Stomach (tissue), 9 donors: ENCODE results near the gene EDC3. TPM values are rescaled to one million over a fixed set of nuclear protein-coding genes. Genes with fewer than 3 reads are reported as not detected.

ENCODE experiments used
- DNase-seq, 2 donors: peaks; one replicate each; pipeline versions ENCODE4 v3.0.0 to v3.0.0-alpha.2; 2013 to 2019
- H3K27ac ChIP-seq, 5 donors: fragments of 200-600 bp in 4 of 5; sonication (generic) in 4 of 5; one replicate each; pipeline ENCODE4 v1.5.1; 2013 to 2019; ENCODE audit warnings: mild to moderate bottlenecking in 1 of 5, moderate library complexity in 1 of 5
- H3K27me3 ChIP-seq, 3 donors: fragments of 200-600 bp; sonication (generic); one replicate each; pipeline ENCODE4 v1.5.1; 2017 to 2019; ENCODE audit warnings: mixed run types in 1 of 3
- H3K36me3 ChIP-seq, 4 donors: fragments of 200-600 bp; sonication (generic); 1 replicate in 3 of 4; 2 replicates in 1 of 4; pipeline ENCODE4 v1.5.1; 2016 to 2019
- H3K4me1 ChIP-seq, 4 donors: fragments of 200-600 bp; sonication (generic); one replicate each; pipeline ENCODE4 v1.5.1; 2016 to 2019
- H3K4me3 ChIP-seq, 4 donors: fragments of 200-600 bp; sonication (generic) in 3 of 4; one replicate each; pipeline ENCODE4 v1.5.1; 2016 to 2019; ENCODE audit warnings: mild to moderate bottlenecking in 1 of 4
- H3K9me3 ChIP-seq, 4 donors: fragments of 200-600 bp; sonication (generic); one replicate each; pipeline ENCODE4 v1.5.1; 2016 to 2019
- POLR2A ChIP-seq, 4 donors: fragments of 450-650 bp; IDR thresholded peaks; one replicate each; pipeline ENCODE4 v1.6.1; 2016; ENCODE audit warnings: antibody characterized with exemption in 4 of 4, control low read depth in 2 of 4, mild to moderate bottlenecking in 1 of 4, moderate library complexity in 1 of 4
- WGBS, 5 donors: extraction: QIAGEN DNeasy Blood & Tissue Kit in 3 of 5; methylation state at CpG; one replicate each; pipeline versions ENCODE4 v1.1.5 to v1.1.7; 2013 to 2018; 5-methylcytosine and 5-hydroxymethylcytosine counted together
- intact Hi-C: fragments of 100-400 bp; cut with DNase I; formaldehyde crosslinking; loops from one replicate; pipeline ENCODE4 v1.15.1; 2023; ENCODE audit warnings: low total_unique reads
- polyA plus RNA-seq, 3 donors: library from polyadenylated mRNA; stranded (reverse); fragments of 200-250 nt; gene quantifications; one replicate each; pipeline ENCODE4 v1.2.3, GENCODE V29; 2013
- total RNA-seq, 5 donors: library from RNA; depleted of rRNA; stranded (reverse); fragments of >200 nt; gene quantifications; one replicate each; pipeline versions ENCODE4 v1.1.0 to v1.2.3, GENCODE V29; 2014 to 2016
- donor health status: healthy with polysubstance abuse.
- donor health status: Bipolar disorder and iron deficiency.
- donor health status: healthy.

EDC3 gene
- total and polyA plus RNA-seq, 8 donors, result 8.8 to 42.6 (median 14.6) TPM

- Histone ChIP-seq H3K27ac (no peak overlapping the region), H3K4me3 (no peak overlapping the region), H3K27me3 (no peaks in the 10 kb centered on the region), H3K4me1 (no peaks in the 10 kb centered on the region), H3K9me3 (no peaks in the 10 kb centered on the region), H3K36me3 (peaks cover 0 to 70% (median 56%) of the 10 kb centered on the region in 4 donors)
- 75 to 89% (median 79%) methylated on average over 2 of the region's 2 CpGs for WGBS, 5 donors
- no peak for DNase-seq
- intact Hi-C loops, result no loop called here
- no peak for TF ChIP-seq POLR2A (IDR thresholded peaks at IDR 0.05)
These were observed 111.6 kb downstream of the EDC3 start for GRCh38 chr15:74584204-74584603.

Other genes starting within 250 kb of the EDC3 start
- gene UBL7, start 234.9 kb downstream of the EDC3 start, total RNA-seq, result 100 to 1,000 TPM in 1 of 5 donors, 10 to 100 TPM in 3, 1 to 10 TPM in 1; 2.0 to 131 (median 31.2) TPM
- gene UBL7, start 234.9 kb downstream of the EDC3 start, polyA plus RNA-seq, result 10 to 100 TPM; 33.0 to 46.3 (median 38.5) TPM
- gene ARID3B, start 154.8 kb downstream of the EDC3 start, total RNA-seq, result 10 to 100 TPM in 1 of 5 donors, 1 to 10 TPM in 4; 2.9 to 25.2 (median 6.2) TPM
- 1 to 10 TPM; 2.2 to 4.6 (median 3.8) TPM for gene ARID3B, start 154.8 kb downstream of the EDC3 start, polyA plus RNA-seq
- 100 to 1,000 TPM in 4 of 5 donors, 10 to 100 TPM in 1; 50.1 to 226 (median 120) TPM for gene CLK3, start 80.2 kb downstream of the EDC3 start, total RNA-seq
- gene CLK3, start 80.2 kb downstream of the EDC3 start, polyA plus RNA-seq, result 10 to 100 TPM; 47.6 to 71.5 (median 57.1) TPM
- under 1 TPM in 3 of 5 donors, not detected in 2; 0.37 to 0.58 (median 0.43) TPM for gene CYP1A1, start 29.5 kb upstream of the EDC3 start, total RNA-seq
- under 1 TPM in 1 of 3 donors, not detected in 2; 0.20 TPM for gene CYP1A1, start 29.5 kb upstream of the EDC3 start, polyA plus RNA-seq
- not detected for gene CYP1A2, start 52.8 kb upstream of the EDC3 start, total RNA-seq
- not detected for gene CYP1A2, start 52.8 kb upstream of the EDC3 start, polyA plus RNA-seq
- 10 to 100 TPM; 15.2 to 61.0 (median 20.7) TPM for gene CSK, start 86.1 kb upstream of the EDC3 start, total RNA-seq
- gene CSK, start 86.1 kb upstream of the EDC3 start, polyA plus RNA-seq, result 10 to 100 TPM; 21.8 to 33.4 (median 26.2) TPM
- 10 to 100 TPM in 1 of 5 donors, 1 to 10 TPM in 1, not detected in 3; 5.9 to 83.5 TPM for gene LMAN1L, start 116.8 kb upstream of the EDC3 start, total RNA-seq
- gene LMAN1L, start 116.8 kb upstream of the EDC3 start, polyA plus RNA-seq, result not detected
- 10 to 100 TPM in 2 of 5 donors, not detected in 3; 37.5 to 57.8 TPM for gene CPLX3, start 130.6 kb upstream of the EDC3 start, total RNA-seq
- gene CPLX3, start 130.6 kb upstream of the EDC3 start, polyA plus RNA-seq, result 1 to 10 TPM in 1 of 3 donors, under 1 TPM in 1, not detected in 1; 0.61 to 1.4 TPM
- gene ULK3, start 147.1 kb upstream of the EDC3 start, total RNA-seq, result 100 to 1,000 TPM in 2 of 5 donors, 10 to 100 TPM in 3; 25.0 to 251 (median 50.7) TPM
- gene ULK3, start 147.1 kb upstream of the EDC3 start, polyA plus RNA-seq, result 10 to 100 TPM; 19.4 to 42.4 (median 24.0) TPM
- 100 to 1,000 TPM in 2 of 5 donors, 10 to 100 TPM in 3; 30.3 to 134 (median 45.5) TPM for gene SCAMP2, start 177.3 kb upstream of the EDC3 start, total RNA-seq
- gene SCAMP2, start 177.3 kb upstream of the EDC3 start, polyA plus RNA-seq, result 10 to 100 TPM; 16.8 to 46.0 (median 20.3) TPM
- gene MPI, start 194.0 kb upstream of the EDC3 start, total RNA-seq, result 10 to 100 TPM; 17.0 to 35.7 (median 20.4) TPM
- 10 to 100 TPM; 18.4 to 20.7 (median 20.3) TPM for gene MPI, start 194.0 kb upstream of the EDC3 start, polyA plus RNA-seq
- 10 to 100 TPM; 12.3 to 85.3 (median 49.5) TPM for gene FAM219B, start 210.8 kb upstream of the EDC3 start, total RNA-seq
- gene FAM219B, start 210.8 kb upstream of the EDC3 start, polyA plus RNA-seq, result 10 to 100 TPM; 16.9 to 35.2 (median 28.9) TPM
- gene COX5A, start 242.0 kb upstream of the EDC3 start, total RNA-seq, result 100 to 1,000 TPM in 2 of 5 donors, 10 to 100 TPM in 3; 44.0 to 156 (median 61.1) TPM
- 100 to 1,000 TPM; 298 to 516 (median 464) TPM for gene COX5A, start 242.0 kb upstream of the EDC3 start, polyA plus RNA-seq